GM20000 (cell line): ENCODE results near the gene F7.

Source experiments
- DNase-seq: peaks from one replicate; pipeline ENCODE4 v3.0.0; 2012; ENCODE audit warnings: low spot score
- CTCF ChIP-seq: IDR thresholded peaks from 2 replicates; pipeline ENCODE4 v1.5.1; 2012; ENCODE audit warnings: mild to moderate bottlenecking, control low read depth; ENCODE audit errors: extremely low read depth, missing control alignments

F7 gene

GRCh38 chr13:113074401-113074800 is 31.2 kb upstream of the F7 start:
- TF ChIP-seq CTCF: no peak
- no peak for DNase-seq

DNA sequence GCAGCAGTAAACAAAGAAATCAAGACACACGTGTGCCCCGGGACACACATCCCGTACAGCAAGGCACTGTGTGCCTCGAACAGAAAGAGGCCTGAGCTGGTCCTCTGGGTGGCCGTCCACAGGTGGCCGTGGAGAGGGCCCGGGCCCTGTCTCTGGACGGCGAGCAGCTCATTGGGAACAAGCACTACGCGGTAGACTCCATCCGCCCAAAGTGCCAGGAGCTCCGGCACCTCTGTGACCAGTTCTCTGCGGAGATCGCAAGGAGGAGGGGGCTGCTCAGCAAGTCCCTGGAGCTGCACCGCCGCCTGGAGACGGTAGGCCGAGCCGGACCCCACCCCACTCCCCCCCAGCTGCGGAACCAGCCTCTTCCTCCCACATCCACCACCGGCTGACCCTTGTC is 30.7 kb upstream of the F7 start:
- no peak for DNase-seq
- TF ChIP-seq CTCF: no peak

DNA sequence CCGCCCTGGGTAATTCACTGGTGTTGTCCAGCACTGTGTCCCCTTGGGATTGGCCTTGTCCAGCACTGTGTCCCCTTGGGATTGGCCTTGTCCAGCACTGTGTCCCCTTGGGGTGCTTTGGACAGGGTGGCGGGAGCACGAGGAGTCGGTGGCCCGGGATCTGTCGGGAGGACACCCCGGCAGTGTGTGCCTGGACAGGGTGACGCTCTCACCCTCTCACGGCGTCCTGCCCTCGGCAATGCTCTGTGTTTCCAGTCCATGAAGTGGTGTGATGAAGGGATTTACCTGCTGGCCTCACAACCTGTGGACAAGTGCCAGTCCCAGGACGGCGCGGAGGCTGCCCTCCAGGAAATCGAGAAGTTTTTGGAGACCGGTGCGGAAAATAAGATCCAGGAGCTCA is 29.9 kb upstream of the F7 start:
- no peak for TF ChIP-seq CTCF
- no peak for DNase-seq

- no peak for TF ChIP-seq CTCF
- DNase-seq: no peak
Observed at GRCh38 chr13:113076681-113077401, 28.8 kb upstream of the F7 start.

DNA sequence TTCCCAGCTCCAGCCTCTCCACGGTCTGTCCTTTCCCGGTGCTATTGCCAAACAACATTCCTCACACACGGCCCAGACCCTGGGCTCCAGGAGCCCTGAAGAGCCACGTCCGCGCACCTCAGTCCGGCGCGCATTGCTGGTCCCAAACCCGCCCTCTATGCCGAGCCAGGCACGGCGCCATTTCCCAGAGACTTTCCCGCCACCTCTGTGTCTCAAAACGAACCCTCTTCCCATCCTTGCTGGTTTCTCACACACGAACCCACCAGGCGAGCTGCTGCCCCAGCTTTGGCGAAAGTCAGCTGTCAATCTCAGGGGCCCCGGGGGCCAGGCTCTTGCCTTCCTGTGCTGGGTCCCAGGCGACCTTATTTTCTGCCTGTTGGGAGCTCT is 28.0 kb upstream of the F7 start:
- no peak for TF ChIP-seq CTCF
- no peak for DNase-seq

- no peak for TF ChIP-seq CTCF
- DNase-seq: no peak
Observed at GRCh38 chr13:113077953-113078901, 27.4 kb upstream of the F7 start.
